Uterus (tissue), 2 donors: ENCODE results near the gene SYT12.

Experiments
- CTCF ChIP-seq, 4 experiments: fragments of 200-600 bp in 2 of 4; fragments of 450-650 bp in 2 of 4; sonication (generic) in 2 of 4; IDR thresholded peaks; one replicate each; pipeline ENCODE4 v1.5.1; 2016 to 2019; ENCODE audit warnings: antibody characterized with exemption in 4 of 4, mild to moderate bottlenecking in 2 of 4, moderate library complexity in 1 of 4
- POLR2A ChIP-seq, 2 donors: fragments of 450-650 bp; IDR thresholded peaks; one replicate each; pipeline ENCODE4 v1.6.1; 2016; ENCODE audit warnings: antibody characterized with exemption in 2 of 2, mild to moderate bottlenecking in 1 of 2, moderate library complexity in 1 of 2

DNA sequence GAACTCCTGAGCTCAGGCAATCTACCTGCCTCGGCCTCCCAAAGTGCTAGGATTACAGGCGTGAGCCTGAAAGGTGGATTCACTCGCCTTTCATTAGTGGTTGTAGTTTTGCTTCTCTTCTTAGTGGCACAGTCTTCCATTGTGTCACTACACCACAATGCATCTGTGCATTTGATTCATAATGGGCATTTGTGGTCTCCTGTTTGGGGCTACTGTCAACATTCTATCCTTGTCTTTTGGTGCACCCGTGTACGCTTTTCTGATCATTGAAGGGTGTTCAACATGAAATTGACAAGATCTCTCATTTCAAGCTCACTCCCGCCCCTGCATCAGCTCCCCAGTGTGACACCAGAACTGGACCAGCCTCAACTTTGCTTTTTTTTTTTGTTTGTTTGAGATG is 2.0 kb upstream of the SYT12 start:
- TF ChIP-seq CTCF (IDR thresholded peaks at IDR 0.05) (no peak), POLR2A (IDR thresholded peaks at IDR 0.05) (no peak)
